PFSK-1 (cell line): ENCODE data around the gene ZSWIM3.

Experiments used
- FOXP2 ChIP-seq: optimal IDR thresholded peaks from 2 replicates; pipeline ENCODE3; 2011; ENCODE audit warnings: borderline replicate concordance, control low read depth, inconsistent platforms; ENCODE audit not compliant: insufficient read depth; ENCODE audit errors: extremely low read length, extremely low read depth
- POLR2AphosphoS5 ChIP-seq: IDR thresholded peaks from 2 replicates; pipeline ENCODE4 v1.6.1; 2012; ENCODE audit warnings: low read depth, mild to moderate bottlenecking, control low read depth, low read length, moderate library complexity
- REST ChIP-seq, 2 experiments: IDR thresholded peaks; 2 replicates each; pipeline versions ENCODE4 v1.6.1 to v1.8.0; 2011 to 2012; ENCODE audit warnings: low read depth in 2 of 2, low read length in 2 of 2, control low read depth in 1 of 2, inconsistent platforms in 1 of 2, mild to moderate bottlenecking in 1 of 2, moderate library complexity in 1 of 2; ENCODE audit not compliant: insufficient read depth in 1 of 2
- SIN3A ChIP-seq: IDR thresholded peaks from 2 replicates; pipeline ENCODE4 v1.6.1; 2012; ENCODE audit warnings: mild to moderate bottlenecking, low read length, moderate library complexity, borderline replicate concordance; ENCODE audit not compliant: insufficient read depth
- TAF1 ChIP-seq: IDR thresholded peaks from 2 replicates; pipeline ENCODE4 v1.6.1; 2012; ENCODE audit warnings: low read length, control low read depth, borderline replicate concordance; ENCODE audit not compliant: insufficient read depth

ZSWIM3 gene

GRCh38 chr20:45896641-45897161 lies 39.3 kb downstream of the ZSWIM3 start:
- TF ChIP-seq TAF1 (no peak), SIN3A (no peak), POLR2AphosphoS5 (no peak), REST (IDR thresholded peaks at IDR 0.05; ENCODE audit: insufficient read depth in 1 of 2, low read depth in 2 of 2, low read length in 2 of 2) (no peak), FOXP2 (no peak)

- TF ChIP-seq FOXP2: no peak
- TF ChIP-seq SIN3A: no peak
- no peak for TF ChIP-seq POLR2AphosphoS5
- no peak for TF ChIP-seq REST (IDR thresholded peaks at IDR 0.05; ENCODE audit: insufficient read depth in 1 of 2, low read depth in 2 of 2, low read length in 2 of 2)
- TF ChIP-seq TAF1: no peak
Measured at GRCh38 chr20:45897289-45897688, 39.9 kb downstream of the ZSWIM3 start.

- TF ChIP-seq SIN3A (no peak), REST (IDR thresholded peaks at IDR 0.05; ENCODE audit: insufficient read depth in 1 of 2, low read depth in 2 of 2, low read length in 2 of 2) (no peak), FOXP2 (no peak), TAF1 (no peak), POLR2AphosphoS5 (no peak)
Measured at GRCh38 chr20:45897692-45898091, 40.3 kb downstream of the ZSWIM3 start.

- TF ChIP-seq FOXP2: no peak
- no peak for TF ChIP-seq REST (IDR thresholded peaks at IDR 0.05; ENCODE audit: insufficient read depth in 1 of 2, low read depth in 2 of 2, low read length in 2 of 2)
- TF ChIP-seq TAF1: no peak
- TF ChIP-seq SIN3A: no peak
- no peak for TF ChIP-seq POLR2AphosphoS5
Measured at GRCh38 chr20:45898285-45898684, 40.9 kb downstream of the ZSWIM3 start.
